Endothelial cell of umbilical vein (primary cell): ENCODE data around the gene TM7SF2. TPM values are rescaled to one million over a fixed set of nuclear protein-coding genes. Genes with fewer than 3 reads are reported as not detected.

ENCODE experiments used
- Bru-seq: library from RNA; stranded (reverse); fragments of 400-500 nt; gene quantifications from one replicate; lab custom pipeline; 2021; lab: Mats Ljungman, UMichigan
- BruChase-seq, 2 experiments: library from RNA; stranded (reverse); fragments of 400-500 nt; gene quantifications; one replicate each; lab custom pipeline; 2021; lab: Mats Ljungman, UMichigan
- BruUV-seq: library from RNA; stranded (reverse); fragments of 400-500 nt; replicated peaks from 2 replicates; lab custom pipeline; 2021; lab: Mats Ljungman, UMichigan
- CTCF ChIA-PET: fragments of 300-600, 350-600 bp; sonication (Branson Sonifier 250); formaldehyde crosslinking; loops from one replicate; lab custom pipeline; 2021; ENCODE audit warnings: antibody characterized with exemption, inconsistent platforms; lab: Charles Lee
- POLR2A ChIA-PET: fragments of 300-600, 350-600 bp; sonication (Branson Sonifier 250); formaldehyde crosslinking; loops from one replicate; lab custom pipeline; 2021; ENCODE audit warnings: antibody characterized with exemption, inconsistent platforms; lab: Charles Lee
- DNase-seq: peaks from one replicate; pipeline ENCODE4 v3.0.0-alpha.2; 2011; ENCODE audit warnings: low read depth, low spot score
- FAIRE-seq: peaks from 2 replicates; lab custom pipeline; 2011; peaks lifted over from hg19 to GRCh38; lab: Jason Lieb, UNC
- H2AFZ ChIP-seq: 2 replicates; pipeline ENCODE4 v1.6.0; 2012; ENCODE audit warnings: low read depth, low read length, control low read depth, inconsistent platforms
- H3K27ac ChIP-seq: 2 replicates; pipeline ENCODE4 v1.5.1; 2011; ENCODE audit warnings: low read depth, mild to moderate bottlenecking, control low read depth, low read length, moderate library complexity; ENCODE audit not compliant: insufficient read depth
- H3K27me3 ChIP-seq, 2 experiments: 2 replicates each; pipeline versions ENCODE4 v1.6.0 to v1.6.1; 2011; ENCODE audit warnings: low read length in 2 of 2, mixed read lengths in 1 of 2; ENCODE audit not compliant: control insufficient read depth in 2 of 2, insufficient read depth in 2 of 2
- H3K36me3 ChIP-seq, 2 experiments: 2 replicates in 1 of 2; 3 replicates in 1 of 2; pipeline ENCODE4 v1.5.1; 2011; ENCODE audit warnings: low read length in 2 of 2, mild to moderate bottlenecking in 1 of 2, moderate library complexity in 1 of 2; ENCODE audit not compliant: control insufficient read depth in 2 of 2, insufficient read depth in 2 of 2; ENCODE audit errors: extremely low read depth in 1 of 2
- H3K4me1 ChIP-seq: 3 replicates; pipeline ENCODE4 v1.5.1; 2011; ENCODE audit warnings: mild to moderate bottlenecking, low read length; ENCODE audit not compliant: control insufficient read depth, insufficient read depth; ENCODE audit errors: extremely low read depth
- H3K4me2 ChIP-seq: 2 replicates; pipeline ENCODE4 v1.6.1; 2011; ENCODE audit warnings: low read length, control low read depth, mixed read lengths; ENCODE audit not compliant: insufficient read depth
- H3K4me3 ChIP-seq, 3 experiments: fragments of 200-600 bp in 1 of 3; sonication (generic), shearing (Covaris generic) in 1 of 3; replicated peaks in 1 of 3; 2 replicates each; pipeline ENCODE4 v1.5.1; 2011 to 2016; ENCODE audit warnings: control low read depth in 3 of 3, low read length in 3 of 3, mild to moderate bottlenecking in 2 of 3, inconsistent platforms in 1 of 3, low read depth in 1 of 3, moderate library complexity in 1 of 3; ENCODE audit not compliant: insufficient read depth in 1 of 3
- H3K79me2 ChIP-seq: 2 replicates; pipeline ENCODE4 v1.6.0; 2012; ENCODE audit warnings: low read length, inconsistent platforms; ENCODE audit not compliant: control insufficient read depth, insufficient read depth
- H3K9ac ChIP-seq: replicated peaks from 2 replicates; pipeline ENCODE3; 2011; ENCODE audit warnings: low read length, control low read depth; ENCODE audit not compliant: insufficient read depth; ENCODE audit errors: extremely low read depth
- H3K9me1 ChIP-seq: replicated peaks from 3 replicates; pipeline ENCODE4 v1.6.0; 2011; ENCODE audit warnings: mild to moderate bottlenecking, low read length; ENCODE audit not compliant: control insufficient read depth, insufficient read depth; ENCODE audit errors: extremely low read depth
- H3K9me3 ChIP-seq: replicated peaks from 2 replicates; pipeline ENCODE4 v1.5.1; 2012; ENCODE audit warnings: low read length, inconsistent platforms; ENCODE audit not compliant: control insufficient read depth, insufficient read depth
- H4K20me1 ChIP-seq: replicated peaks from 2 replicates; pipeline ENCODE3; 2011; ENCODE audit warnings: mild to moderate bottlenecking, low read length; ENCODE audit not compliant: control insufficient read depth, insufficient read depth; ENCODE audit errors: extremely low read depth
- EZH2 ChIP-seq: IDR thresholded peaks from 2 replicates; pipeline ENCODE4 v1.6.1; 2012; ENCODE audit warnings: borderline replicate concordance, low read depth, mild to moderate bottlenecking, moderate library complexity, low read length, inconsistent platforms; ENCODE audit not compliant: severe bottlenecking
- JUN ChIP-seq: IDR thresholded peaks from 2 replicates; pipeline ENCODE4 v1.6.1; 2011; ENCODE audit warnings: borderline replicate concordance, low read depth; ENCODE audit not compliant: insufficient read length, insufficient read depth
- POLR2A ChIP-seq: IDR thresholded peaks from 2 replicates; pipeline ENCODE4 v1.6.1; 2012; ENCODE audit warnings: low read depth, mild to moderate bottlenecking, control low read depth, low read length
- POLR2AphosphoS5 ChIP-seq: IDR thresholded peaks from 2 replicates; pipeline ENCODE4 v1.6.1; 2012; ENCODE audit warnings: low read depth, mild to moderate bottlenecking, control low read depth, low read length, moderate library complexity; ENCODE audit not compliant: insufficient read depth
- dilution Hi-C: fragments of 300-500 bp; cut with MboI; formaldehyde crosslinking; loops from one replicate; pipeline ENCODE4 v1.15.0; 2019; ENCODE audit warnings: low sequenced_read_pairs; ENCODE audit not compliant: extremely low pct_ligation_motif_present
- intact Hi-C: fragments of 100-400 bp; cut with micrococcal nuclease; formaldehyde crosslinking; loops from one replicate; pipeline ENCODE4 v1.10.0; 2022
- long read RNA-seq: library from polyadenylated mRNA; stranded (forward); transcript quantifications from one replicate; pipeline ENCODE4 v2.0.0, GENCODE V29; 2021
- polyA minus RNA-seq, 3 experiments: library from RNA; depleted of rRNA, polyadenylated mRNA; stranded (reverse); fragments of >200 nt; gene quantifications; 1 replicate in 1 of 3; 2 replicates in 2 of 3; pipeline ENCODE4 v1.2.3, GENCODE V29; 2011
- polyA plus RNA-seq, 4 experiments: library from polyadenylated mRNA; depleted of rRNA in 3 of 4; stranded (reverse) in 3 of 4; unstranded in 1 of 4; fragments of >200 nt; gene quantifications; 2 replicates each; pipeline versions ENCODE4 v1.2.1 to v1.2.3, GENCODE V29; 2011 to 2012; ENCODE audit warnings: missing spikeins in 1 of 4
- total RNA-seq: library from RNA; stranded (reverse); gene quantifications from 2 replicates; pipeline ENCODE4 v1.2.3, GENCODE V29; 2021

The TM7SF2 gene
- 11.6 and 16.2 TPM in 2 replicates for total RNA-seq
- polyA plus RNA-seq = 39.5 and 47.1 TPM in 2 replicates
- 15.4 and 20.4 TPM in 2 replicates for polyA plus RNA-seq (2011; cell fraction: cytosol; rRNA removed)
- 32.1 and 45.2 TPM in 2 replicates for polyA plus RNA-seq (2011; cell fraction: nucleus; rRNA removed)
- polyA plus RNA-seq (2012) = 7.0 and 7.9 TPM in 2 replicates
- 24.1 and 26.5 TPM in 2 replicates for polyA minus RNA-seq
- polyA minus RNA-seq (2011; cell fraction: cytosol; rRNA and poly(A)+ RNA removed) = 4.5 TPM
- polyA minus RNA-seq (2011; cell fraction: nucleus; rRNA and poly(A)+ RNA removed) = 13.4 and 13.8 TPM in 2 replicates
- Bru-seq, nascent RNA = percentile 47 among the genes with signal in this experiment
- percentile 59 among the genes with signal in this experiment for BruChase-seq, experiment 1, labeled RNA remaining after a 6-hour chase
- percentile 54 among the genes with signal in this experiment for BruChase-seq, experiment 2, labeled RNA remaining after a 2-hour chase
- long read RNA-seq, transcript TM7SF2-201 (10 exons, 1,722 nt) = major isoform, 28 of 49 reads
- long read RNA-seq, partial matches to known transcripts = 2 of 49 reads
- long read RNA-seq, other reads (novel, unspliced or antisense) = 15 of 49 reads

GRCh38 chr11:65111744-65112545, at the start of gene TM7SF2:
Gene TM7SF2 (plus strand): TSS chr11:65111872. CDS start chr11:65112016, 144 bp downstream.
- ChIA-PET CTCF (interaction anchor here (0.7 to 3.7 kb wide), 13 partner anchors 9 to 324 kb away, joined by 3 to 56 read pairs (median 4); partner anchors contain the start of genes CAPN1, FAU, MRPL49 and SPDYC), POLR2A (no interaction called here)
- peak; percentile 97 for FAIRE-seq
- no peaks in the 10 kb centered on the region for H3K9me1 ChIP-seq
- H3K79me2 ChIP-seq = peaks cover 6% of the 10 kb centered on the region
- H3K9ac ChIP-seq = peak within 1 kb of the TSS; percentile 38
- dilution Hi-C loops = no loop called here
- peak within 1 kb of the TSS; percentile 33 to 51 (median 47) for H3K4me3 ChIP-seq
- peak within 1 kb of the TSS; percentile 30 for H2AFZ ChIP-seq
- no peak for TF ChIP-seq JUN
- no peak for TF ChIP-seq EZH2
- peak; percentile 85 for TF ChIP-seq POLR2A
- TF ChIP-seq POLR2AphosphoS5 = peak; percentile 82
- no peak within 1 kb of the TSS for H3K27ac ChIP-seq
- peak within 1 kb of the TSS; percentile 43 for H3K4me2 ChIP-seq
- H4K20me1 ChIP-seq = no peaks in the 10 kb centered on the region
- H3K9me3 ChIP-seq = no peaks in the 10 kb centered on the region
- peaks cover 17% of the 10 kb centered on the region for H3K4me1 ChIP-seq
- peaks cover 0 to 16% of the 10 kb centered on the region in 2 experiments for H3K36me3 ChIP-seq
- intact Hi-C loops = loop anchor here (2.0 to 5.0 kb wide), 5 partner anchors 15 to 195 kb away; partner anchors contain the start of genes ATG2A, CDCA5, SAC3D1 and VPS51
- DNase-seq = peak; percentile 88
- no TSS peak for BruUV-seq
- H3K27me3 ChIP-seq = no peaks in the 10 kb centered on the region
